ENCODE results near the gene AIDA. TPM values are rescaled to one million over a fixed set of nuclear protein-coding genes. Genes with fewer than 3 reads are reported as not detected.

AIDA gene
- polyA plus RNA-seq, 3 donors, result 10.0 to 11.7 (median 11.7) TPM

DNA sequence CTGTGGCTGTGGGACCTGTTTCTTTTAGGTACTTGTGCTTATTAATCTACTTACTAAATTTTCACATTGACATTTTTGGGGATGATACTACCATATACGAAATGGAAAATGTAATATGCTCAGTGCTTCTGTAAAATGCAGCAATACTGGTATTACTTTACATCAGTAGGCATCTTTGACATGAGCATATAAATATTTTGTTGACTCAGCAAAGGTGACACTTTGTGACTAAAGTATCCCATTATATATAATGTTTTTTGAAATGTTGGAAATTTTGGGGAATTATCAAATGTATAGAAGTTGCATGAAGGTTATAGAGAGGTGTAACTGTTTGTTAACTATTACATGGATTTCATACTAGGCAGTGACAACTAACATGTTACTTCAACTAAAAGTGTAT lies 22.4 kb upstream of the AIDA start:
- Histone ChIP-seq H3K27ac (ENCODE audit: low read depth in 1 of 2, low read length in 2 of 2) (no peak overlapping the region), H3K9me3 (replicated peaks in 1 of 2; ENCODE audit: control insufficient read depth in 1 of 2, insufficient read depth in 1 of 2, low read length in 2 of 2) (no peaks in the 10 kb centered on the region), H3K4me1 (ENCODE audit: control insufficient read depth in 1 of 2, insufficient read depth in 2 of 2, low read length in 2 of 2) (peaks cover 0 to 2% of the 10 kb centered on the region in 2 donors), H3K9ac (ENCODE audit: insufficient read depth, low read length, poor library complexity, severe bottlenecking) (no peak overlapping the region), H3K36me3 (replicated peaks in 1 of 2; ENCODE audit: control insufficient read depth in 1 of 2, insufficient read depth in 2 of 2, low read length in 2 of 2) (peaks cover 62 to 73% of the 10 kb centered on the region in 2 donors), H2AFZ (ENCODE audit: insufficient read depth, low read depth, low read length, poor library complexity, severe bottlenecking) (no peak overlapping the region), H3K4me3 (replicated peaks in 1 of 3; ENCODE audit: low read depth in 2 of 3, low read length in 3 of 3) (no peak overlapping the region), H3K79me2 (ENCODE audit: insufficient read depth, low read length) (no peaks in the 10 kb centered on the region), H3K4me2 (replicated peaks; ENCODE audit: extremely low read depth, low read length, poor library complexity, severe bottlenecking) (no peak overlapping the region), H3K27me3 (ENCODE audit: control insufficient read depth in 2 of 2, insufficient read depth in 2 of 2, low read length in 2 of 2) (no peaks in the 10 kb centered on the region), H4K20me1 (ENCODE audit: insufficient read depth, low read length) (peaks cover 16% of the 10 kb centered on the region)
- Mint-ChIP-seq H3K27me3 (ENCODE audit: low read depth in 3 of 3) (no peaks in the 10 kb centered on the region), H3K27ac (no peak overlapping the region), H3K4me3 (no peak overlapping the region), H3K9me3 (no peaks in the 10 kb centered on the region), H3K4me1 (peaks cover 16% of the 10 kb centered on the region), H3K36me3 (peaks cover 53 to 62% of the 10 kb centered on the region in 2 donors)
- TF ChIP-seq, protein P1, sequence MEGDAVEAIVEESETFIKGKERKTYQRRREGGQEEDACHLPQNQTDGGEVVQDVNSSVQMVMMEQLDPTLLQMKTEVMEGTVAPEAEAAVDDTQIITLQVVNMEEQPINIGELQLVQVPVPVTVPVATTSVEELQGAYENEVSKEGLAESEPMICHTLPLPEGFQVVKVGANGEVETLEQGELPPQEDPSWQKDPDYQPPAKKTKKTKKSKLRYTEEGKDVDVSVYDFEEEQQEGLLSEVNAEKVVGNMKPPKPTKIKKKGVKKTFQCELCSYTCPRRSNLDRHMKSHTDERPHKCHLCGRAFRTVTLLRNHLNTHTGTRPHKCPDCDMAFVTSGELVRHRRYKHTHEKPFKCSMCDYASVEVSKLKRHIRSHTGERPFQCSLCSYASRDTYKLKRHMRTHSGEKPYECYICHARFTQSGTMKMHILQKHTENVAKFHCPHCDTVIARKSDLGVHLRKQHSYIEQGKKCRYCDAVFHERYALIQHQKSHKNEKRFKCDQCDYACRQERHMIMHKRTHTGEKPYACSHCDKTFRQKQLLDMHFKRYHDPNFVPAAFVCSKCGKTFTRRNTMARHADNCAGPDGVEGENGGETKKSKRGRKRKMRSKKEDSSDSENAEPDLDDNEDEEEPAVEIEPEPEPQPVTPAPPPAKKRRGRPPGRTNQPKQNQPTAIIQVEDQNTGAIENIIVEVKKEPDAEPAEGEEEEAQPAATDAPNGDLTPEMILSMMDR (IDR thresholded peaks at IDR 0.05), result no peak
- intact Hi-C loops (cut with micrococcal nuclease), result loop anchor here in 1 of 2 donors (10.0 kb wide), 1 partner anchor 350 kb away; no protein-coding TSS in a partner anchor
- no CpG with 5 or more reads among the region's 1 CpG for WGBS (ENCODE audit: insufficient coverage)
- DNase-seq, result no peak

DNA sequence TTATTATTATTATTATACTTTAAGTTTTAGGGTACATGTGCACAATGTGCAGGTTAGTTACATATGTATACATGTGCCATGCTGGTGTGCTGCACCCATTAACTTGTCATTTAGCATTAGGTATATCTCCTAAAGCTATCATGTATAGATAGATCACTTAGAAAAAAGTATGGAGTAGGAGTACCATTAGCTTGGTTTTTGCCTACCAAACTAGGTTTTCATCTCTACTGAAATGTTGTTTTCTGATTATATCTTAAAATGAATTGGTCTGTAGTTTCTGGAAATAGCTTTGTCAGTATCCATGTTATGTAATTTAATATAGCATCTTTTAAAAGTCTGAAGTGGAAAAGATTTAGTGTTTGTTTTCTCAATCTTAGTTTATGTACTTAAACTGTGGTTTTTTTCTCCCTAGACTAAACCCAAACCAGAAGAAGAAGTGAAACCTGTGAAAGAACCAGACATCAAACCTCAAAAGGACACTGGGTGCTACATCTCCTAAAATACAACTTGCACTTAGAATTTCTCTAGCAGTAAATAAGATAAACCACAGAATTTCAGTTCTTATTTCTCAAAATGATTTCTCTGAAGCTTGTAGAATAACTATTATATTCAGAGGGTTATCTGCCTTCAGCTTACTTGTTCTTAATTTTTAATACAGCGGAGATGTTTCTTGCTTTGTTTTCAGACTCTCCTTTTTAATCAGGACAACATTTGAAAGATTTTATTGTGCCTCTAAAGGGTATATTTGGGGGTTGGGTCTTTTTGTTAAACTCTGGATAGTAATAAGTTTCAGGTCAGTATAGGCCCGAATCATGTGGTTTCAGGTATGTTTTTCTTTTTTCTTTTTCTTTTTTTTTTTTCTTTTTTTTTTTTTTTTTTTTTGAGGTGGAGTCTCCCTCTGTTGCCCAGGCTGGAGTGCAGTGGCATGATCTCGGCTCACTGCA lies 20.2 kb upstream of the AIDA start:
- no peak overlapping the region for H3K4me3 Mint-ChIP-seq
- peaks cover 73 to 84% of the 10 kb centered on the region in 2 donors for H3K36me3 Mint-ChIP-seq
- H3K9me3 ChIP-seq (replicated peaks in 1 of 2; ENCODE audit: control insufficient read depth in 1 of 2, insufficient read depth in 1 of 2, low read length in 2 of 2), result no peaks in the 10 kb centered on the region
- H4K20me1 ChIP-seq (ENCODE audit: insufficient read depth, low read length), result peaks cover 31% of the 10 kb centered on the region
- H3K27ac ChIP-seq (ENCODE audit: low read depth in 1 of 2, low read length in 2 of 2), result peak overlapping the region in 1 of 2 donors; percentile 25
- peaks cover 16% of the 10 kb centered on the region for H3K4me1 Mint-ChIP-seq
- TF ChIP-seq, protein P1 (IDR thresholded peaks at IDR 0.05), result no peak
- no peak overlapping the region for H3K4me2 ChIP-seq (replicated peaks; ENCODE audit: extremely low read depth, low read length, poor library complexity, severe bottlenecking)
- no peak overlapping the region for H3K9ac ChIP-seq (ENCODE audit: insufficient read depth, low read length, poor library complexity, severe bottlenecking)
- peak in 1 of 3 donors; percentile 5 for DNase-seq
- H3K27ac Mint-ChIP-seq, result peak overlapping the region in 3 of 7 donors; percentile 28 to 42 (median 39)
- no peaks in the 10 kb centered on the region for H3K27me3 ChIP-seq (ENCODE audit: control insufficient read depth in 2 of 2, insufficient read depth in 2 of 2, low read length in 2 of 2)
- intact Hi-C loops (cut with micrococcal nuclease), result loop anchor here in 1 of 2 donors (10.0 kb wide), 1 partner anchor 352 kb away; no protein-coding TSS in a partner anchor
- H3K9me3 Mint-ChIP-seq, result no peaks in the 10 kb centered on the region
- no CpG with 5 or more reads among the region's 3 CpGs for WGBS (ENCODE audit: insufficient coverage)
- no peak overlapping the region for H2AFZ ChIP-seq (ENCODE audit: insufficient read depth, low read depth, low read length, poor library complexity, severe bottlenecking)
- peaks cover 0 to 2% of the 10 kb centered on the region in 2 donors for H3K4me1 ChIP-seq (ENCODE audit: control insufficient read depth in 1 of 2, insufficient read depth in 2 of 2, low read length in 2 of 2)
- H3K79me2 ChIP-seq (ENCODE audit: insufficient read depth, low read length), result no peaks in the 10 kb centered on the region
- H3K4me3 ChIP-seq (replicated peaks in 1 of 3; ENCODE audit: low read depth in 2 of 3, low read length in 3 of 3), result no peak overlapping the region
- peaks cover 85 to 96% of the 10 kb centered on the region in 2 donors for H3K36me3 ChIP-seq (replicated peaks in 1 of 2; ENCODE audit: control insufficient read depth in 1 of 2, insufficient read depth in 2 of 2, low read length in 2 of 2)
- H3K27me3 Mint-ChIP-seq (ENCODE audit: low read depth in 3 of 3), result no peaks in the 10 kb centered on the region

Data from CD14-positive monocyte (primary cell).